DND-41 (cell line): Measurements from ENCODE around the gene KCNN3.

ENCODE experiments used
- ATAC-seq: fragments of 200-7000 bp; cut with Tn5 transposase; 3 replicates; pipeline ENCODE4 v1.9.1; 2021; ENCODE audit warnings: low read depth; ENCODE audit not compliant: insufficient read depth
- DNase-seq: peaks from one replicate; pipeline ENCODE4 v3.0.0-alpha.2; 2020
- H2AFZ ChIP-seq: 2 replicates; pipeline ENCODE4 v1.6.0; 2012; ENCODE audit warnings: low read depth, low read length
- H3K27ac ChIP-seq: 2 replicates; pipeline ENCODE4 v1.5.1; 2012; ENCODE audit warnings: low read length, inconsistent platforms
- H3K27me3 ChIP-seq: fragments of 200-600 bp; sonication (generic); 2 replicates; pipeline ENCODE4 v1.6.0; 2012; ENCODE audit warnings: low read length, mild to moderate bottlenecking, inconsistent platforms; ENCODE audit not compliant: insufficient read depth, poor library complexity
- H3K36me3 ChIP-seq: 2 replicates; pipeline ENCODE4 v1.5.1; 2012; ENCODE audit warnings: low read length, inconsistent platforms; ENCODE audit not compliant: insufficient read depth
- H3K4me1 ChIP-seq: 2 replicates; pipeline ENCODE4 v1.5.1; 2012; ENCODE audit warnings: mild to moderate bottlenecking, low read length; ENCODE audit not compliant: insufficient read depth
- H3K4me2 ChIP-seq: 2 replicates; pipeline ENCODE4 v1.6.0; 2012; ENCODE audit warnings: mild to moderate bottlenecking, moderate library complexity, low read length, inconsistent platforms; ENCODE audit not compliant: insufficient read depth
- H3K4me3 ChIP-seq, 2 experiments: fragments of 200-600 bp in 1 of 2; shearing (Covaris generic) in 1 of 2; 2 replicates each; pipeline ENCODE4 v1.5.1; 2012 to 2016; ENCODE audit warnings: inconsistent platforms in 2 of 2, low read length in 2 of 2, mild to moderate bottlenecking in 2 of 2, low read depth in 1 of 2, moderate library complexity in 1 of 2
- H3K79me2 ChIP-seq: 2 replicates; pipeline ENCODE4 v1.6.0; 2012; ENCODE audit warnings: low read length, inconsistent platforms; ENCODE audit not compliant: insufficient read depth
- H3K9ac ChIP-seq: 2 replicates; pipeline ENCODE4 v1.6.0; 2012; ENCODE audit warnings: low read depth, mild to moderate bottlenecking, inconsistent platforms, low read length, moderate library complexity
- H3K9me3 ChIP-seq: 2 replicates; pipeline ENCODE4 v1.5.1; 2012; ENCODE audit warnings: low read length, moderate library complexity, mild to moderate bottlenecking, inconsistent platforms; ENCODE audit not compliant: insufficient read depth, severe bottlenecking
- H4K20me1 ChIP-seq: 2 replicates; pipeline ENCODE4 v1.6.0; 2012; ENCODE audit warnings: low read length; ENCODE audit not compliant: insufficient read depth
- CTCF ChIP-seq: IDR thresholded peaks from 2 replicates; pipeline ENCODE4 v1.5.1; 2012; ENCODE audit warnings: borderline replicate concordance, low read length, moderate library complexity, mild to moderate bottlenecking; ENCODE audit not compliant: poor library complexity, severe bottlenecking; ENCODE audit errors: extremely low read depth
- EZH2 ChIP-seq: IDR thresholded peaks from 3 replicates; pipeline ENCODE4 v1.6.1; 2012; ENCODE audit warnings: borderline replicate concordance, low read depth, mild to moderate bottlenecking, moderate library complexity, low read length, inconsistent platforms; ENCODE audit not compliant: severe bottlenecking

The KCNN3 gene

DNA sequence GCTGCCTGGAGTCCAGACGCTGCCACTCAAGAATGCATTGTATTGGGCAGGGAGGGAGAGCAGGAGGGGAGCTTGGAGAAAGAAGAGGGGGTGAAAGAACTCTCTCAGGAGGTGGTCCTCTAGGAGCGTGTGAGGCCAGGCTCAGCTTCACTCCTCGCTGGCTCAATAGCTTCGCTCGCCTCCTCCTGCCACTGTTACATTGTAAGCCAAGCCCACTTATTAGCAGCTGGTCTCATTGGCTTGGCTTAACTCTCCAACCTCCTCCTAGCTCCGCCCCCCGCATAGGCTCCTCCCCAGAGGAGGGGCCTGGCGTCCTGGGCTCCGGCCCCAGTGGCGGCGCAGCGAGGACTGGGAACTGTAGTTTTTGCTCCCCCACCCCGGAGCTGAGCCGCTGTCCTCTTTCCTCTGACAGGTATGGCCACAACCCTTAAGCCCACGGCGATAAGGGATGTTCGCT, at the start of gene KCNN3:
KCNN3 (minus strand) TSS at position 167 of the 457 bp plus-strand sequence. CDS start 317 bp downstream, outside the sequence.
- ATAC-seq (peak; percentile 65; the same call in 2 of the 3 replicates), DNase-seq (peak; percentile 30)
- no peak within 1 kb of the TSS for H3K4me3 ChIP-seq
- no peaks in the 10 kb centered on the region for H3K4me1 ChIP-seq
- no peak for TF ChIP-seq EZH2
- TF ChIP-seq CTCF, result no peak
- H3K4me2 ChIP-seq, result no peak within 1 kb of the TSS
- no peaks in the 10 kb centered on the region for H3K9me3 ChIP-seq
- no peaks in the 10 kb centered on the region for H4K20me1 ChIP-seq
- H3K79me2 ChIP-seq, result no peaks in the 10 kb centered on the region
- H3K27me3 ChIP-seq, result no peaks in the 10 kb centered on the region
- no peak within 1 kb of the TSS for H3K27ac ChIP-seq
- no peak within 1 kb of the TSS for H3K9ac ChIP-seq
- no peak within 1 kb of the TSS for H2AFZ ChIP-seq
- no peaks in the 10 kb centered on the region for H3K36me3 ChIP-seq

DNA sequence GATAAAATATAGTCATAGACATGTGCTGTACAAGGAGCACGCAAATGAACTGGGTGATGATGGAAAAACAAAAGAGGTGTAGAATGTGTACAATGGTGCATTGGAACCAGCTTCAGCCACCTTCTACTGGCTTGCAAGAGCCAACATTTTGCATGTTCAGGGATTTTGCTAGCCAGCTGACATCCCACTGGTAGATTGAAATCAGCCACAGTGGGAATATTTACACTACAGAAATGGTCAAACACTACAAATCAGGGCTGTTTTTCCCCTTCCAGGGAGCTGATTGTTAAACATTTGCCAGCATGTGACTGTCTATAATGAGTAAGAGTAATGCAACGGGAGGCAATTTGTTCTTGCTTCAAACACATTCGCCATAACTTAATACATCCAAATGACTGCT, 43.2 kb upstream of the KCNN3 start:
- no peak overlapping the region for H3K9ac ChIP-seq
- no peak overlapping the region for H2AFZ ChIP-seq
- H3K27ac ChIP-seq, result no peak overlapping the region
- H3K4me2 ChIP-seq, result no peak overlapping the region
- no peak for DNase-seq
- no peak for ATAC-seq
- H3K4me1 ChIP-seq, result no peaks in the 10 kb centered on the region
- H3K36me3 ChIP-seq, result no peaks in the 10 kb centered on the region
- TF ChIP-seq CTCF (no peak), EZH2 (no peak)
- H3K79me2 ChIP-seq, result no peaks in the 10 kb centered on the region
- H4K20me1 ChIP-seq, result no peaks in the 10 kb centered on the region
- no peaks in the 10 kb centered on the region for H3K27me3 ChIP-seq
- H3K9me3 ChIP-seq, result no peaks in the 10 kb centered on the region
- no peak overlapping the region for H3K4me3 ChIP-seq

GRCh38 chr1:154912755-154913154, 42.7 kb upstream of the KCNN3 start:
- Histone ChIP-seq H3K4me2 (no peak overlapping the region), H4K20me1 (no peaks in the 10 kb centered on the region), H3K27me3 (no peaks in the 10 kb centered on the region), H2AFZ (no peak overlapping the region), H3K4me3 (no peak overlapping the region), H3K36me3 (no peaks in the 10 kb centered on the region), H3K79me2 (no peaks in the 10 kb centered on the region), H3K27ac (no peak overlapping the region), H3K4me1 (no peaks in the 10 kb centered on the region), H3K9ac (no peak overlapping the region), H3K9me3 (no peaks in the 10 kb centered on the region)
- no peak for DNase-seq
- no peak for TF ChIP-seq EZH2
- no peak for TF ChIP-seq CTCF
- no peak for ATAC-seq
